Activated CD8-positive, alpha-beta memory T cell treated with anti-CD3 and anti-CD28 coated beads, Interleukin-2, amount 50 U/mL, for 24 hours (primary cell): ENCODE results near the gene MEIKIN.

ENCODE experiments used
- DNase-seq: peaks from one replicate; pipeline ENCODE4 v3.0.0-alpha.2; 2020; ENCODE audit errors: extremely low read depth

MEIKIN gene

GRCh38 chr5:131973089-131973712 is 27.7 kb upstream of the MEIKIN start:
- no peak for DNase-seq

GRCh38 chr5:131968396-131968954 is 23.0 kb upstream of the MEIKIN start:
- DNase-seq, result no peak

DNA sequence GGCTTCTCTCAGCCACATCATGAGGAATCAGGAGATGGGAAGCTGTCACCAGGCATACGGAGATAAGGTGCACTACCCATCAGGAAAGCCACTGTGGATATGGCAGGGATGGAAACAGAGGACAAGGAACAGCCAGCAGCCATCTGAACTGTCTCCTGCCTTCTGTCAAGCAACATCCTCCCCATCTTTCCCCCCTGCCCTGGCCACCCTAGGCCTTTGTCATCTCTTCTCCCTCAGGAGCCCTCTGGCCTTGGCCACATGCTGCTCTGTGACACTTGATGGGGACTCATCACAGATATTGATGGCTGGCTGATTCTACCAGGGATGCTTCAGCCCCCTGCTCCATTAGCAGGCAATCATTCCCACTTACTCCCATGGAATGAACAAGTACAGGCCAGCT is 21.1 kb upstream of the MEIKIN start:
- no peak for DNase-seq

DNA sequence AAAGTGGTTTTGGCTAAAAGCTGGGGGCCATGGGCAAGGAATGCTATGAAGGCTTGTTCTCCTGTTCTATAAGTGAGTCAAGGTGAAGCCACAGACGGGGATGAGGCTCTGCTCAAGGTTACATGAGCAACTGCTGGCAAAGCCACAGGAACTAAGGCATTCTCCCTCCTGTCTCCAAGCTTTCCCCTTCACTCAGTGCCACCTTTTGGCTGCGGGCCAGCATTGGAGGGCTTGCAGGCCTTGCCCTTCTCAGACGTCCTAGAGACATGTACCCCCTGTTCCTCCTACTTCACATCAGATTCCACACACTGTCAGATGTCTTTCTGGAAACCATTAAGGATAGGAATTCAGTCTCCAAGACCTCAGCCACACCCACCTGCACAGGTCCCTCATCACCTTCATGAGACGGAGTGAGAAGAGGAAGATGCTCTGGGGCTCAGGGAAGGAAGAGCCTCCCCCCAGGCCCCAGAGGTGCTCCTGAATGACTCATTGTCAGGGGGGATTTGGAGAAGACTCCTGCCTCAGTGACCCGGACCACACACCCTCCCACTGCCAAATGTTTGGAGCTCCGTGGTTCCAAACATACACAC is 20.5 kb upstream of the MEIKIN start:
- no peak for DNase-seq

- no peak for DNase-seq
These were observed 14.4 kb upstream of the MEIKIN start for GRCh38 chr5:131959906-131960305.

GRCh38 chr5:131959136-131959535 is 13.7 kb upstream of the MEIKIN start:
- no peak for DNase-seq

GRCh38 chr5:131957721-131958441 is 12.4 kb upstream of the MEIKIN start:
- no peak for DNase-seq

DNA sequence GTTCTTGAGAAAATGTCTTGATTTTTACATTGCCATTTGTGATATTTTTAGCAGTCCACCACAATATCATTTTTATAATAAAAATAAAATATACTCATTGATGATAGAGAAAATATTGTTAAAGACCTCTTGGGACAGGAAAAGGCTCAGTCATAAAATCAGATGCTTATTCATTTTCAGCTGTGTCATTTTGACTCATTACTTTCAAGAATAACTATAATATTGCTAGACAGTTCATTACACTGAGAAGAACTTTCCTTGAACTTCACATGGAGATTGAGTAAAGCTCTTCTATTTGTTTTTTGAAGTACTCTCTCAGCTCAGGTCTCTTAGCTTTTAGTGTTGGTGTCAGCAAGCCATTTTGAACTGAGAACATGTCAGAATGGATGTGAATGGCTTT is 8.5 kb upstream of the MEIKIN start:
- no peak for DNase-seq

DNA sequence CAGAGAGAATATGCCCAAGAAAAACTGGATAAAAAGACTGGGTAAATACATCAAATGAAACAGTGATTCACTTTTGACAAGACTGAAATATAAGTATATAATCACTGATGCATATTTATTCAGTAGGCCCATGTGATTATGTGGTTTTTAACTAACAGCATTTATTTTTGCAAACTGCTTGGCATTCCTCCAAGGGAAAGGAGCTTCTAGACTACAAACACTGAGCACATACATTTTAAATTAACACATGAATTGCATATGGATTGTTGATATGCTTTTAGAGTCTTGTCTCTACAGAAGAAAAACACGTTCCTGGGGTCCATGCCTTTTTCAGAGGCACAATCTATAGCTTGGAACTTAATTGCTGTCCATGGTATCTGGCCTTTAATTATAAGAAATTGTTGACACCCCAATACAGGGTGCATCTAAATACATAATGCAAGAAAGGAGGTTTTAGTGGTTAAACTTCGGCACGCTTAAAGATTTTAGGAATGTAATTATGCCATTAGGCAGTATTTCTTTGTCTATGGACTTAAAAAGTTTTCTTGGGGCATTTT is 6.9 kb upstream of the MEIKIN start:
- no peak for DNase-seq

- no peak for DNase-seq
These were observed 5.2 kb upstream of the MEIKIN start for GRCh38 chr5:131950706-131951105.

GRCh38 chr5:131947445-131947844 is 2.0 kb upstream of the MEIKIN start:
- no peak for DNase-seq

DNA sequence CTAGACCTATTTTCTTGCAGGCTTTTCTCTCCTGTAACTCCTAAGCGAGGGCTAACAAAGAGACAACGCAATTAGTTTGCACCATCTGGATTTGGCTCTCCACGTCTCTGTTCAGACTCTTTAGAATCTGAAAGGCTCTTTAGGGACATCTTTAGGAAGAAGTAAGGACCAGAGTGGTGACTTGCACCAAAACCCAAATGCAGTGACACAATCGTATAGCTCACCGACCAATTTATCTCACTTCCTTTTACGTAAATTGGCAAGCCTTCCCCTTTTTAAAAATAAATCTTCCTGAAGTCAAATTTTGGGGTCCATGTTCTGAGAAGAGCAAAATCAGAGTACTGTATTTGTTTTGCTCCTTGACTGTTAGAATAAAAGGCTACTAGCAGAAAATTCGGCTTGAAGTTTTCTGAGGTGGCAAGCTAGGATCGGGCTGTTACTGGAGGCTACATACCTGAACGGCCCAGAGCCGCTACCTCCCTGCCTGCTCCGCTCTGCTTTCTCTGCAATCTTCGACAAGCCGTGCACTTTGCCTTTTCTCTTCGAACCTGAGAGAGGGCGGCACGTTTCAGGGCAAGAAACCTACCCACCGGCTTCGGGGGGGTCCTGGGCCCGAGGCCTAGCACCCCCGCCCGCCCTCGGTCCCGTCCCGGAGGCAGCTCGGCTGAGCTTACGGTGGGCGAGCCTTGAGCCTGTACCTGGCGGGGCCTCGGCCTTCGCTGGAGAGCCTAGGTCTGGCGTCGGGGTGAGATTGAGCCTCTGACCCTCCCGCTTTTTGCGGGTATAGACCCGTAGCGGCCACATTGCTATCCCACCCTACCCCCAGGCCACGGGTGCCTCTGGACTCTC is 537 bp downstream of the MEIKIN start:
- DNase-seq, result no peak

DNA sequence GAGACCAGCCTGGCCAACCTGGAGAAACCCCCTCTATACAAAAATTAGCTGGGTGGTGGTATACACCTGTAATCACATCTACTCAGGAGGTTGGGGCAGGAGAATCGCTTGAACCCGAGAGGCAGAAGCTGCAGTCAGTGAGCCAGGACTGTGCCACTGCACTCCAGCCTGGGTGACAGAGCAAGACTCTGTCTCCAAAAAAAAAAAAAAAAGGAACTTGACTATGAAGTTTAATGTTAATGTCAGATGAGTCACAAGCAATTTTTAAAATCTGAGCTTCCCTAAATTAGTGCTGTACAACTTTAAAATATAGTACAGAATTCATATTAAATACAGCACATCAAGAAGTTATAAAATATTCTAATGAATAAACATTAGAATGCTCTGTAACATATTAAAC is 1.5 kb downstream of the MEIKIN start:
- DNase-seq, result no peak

DNA sequence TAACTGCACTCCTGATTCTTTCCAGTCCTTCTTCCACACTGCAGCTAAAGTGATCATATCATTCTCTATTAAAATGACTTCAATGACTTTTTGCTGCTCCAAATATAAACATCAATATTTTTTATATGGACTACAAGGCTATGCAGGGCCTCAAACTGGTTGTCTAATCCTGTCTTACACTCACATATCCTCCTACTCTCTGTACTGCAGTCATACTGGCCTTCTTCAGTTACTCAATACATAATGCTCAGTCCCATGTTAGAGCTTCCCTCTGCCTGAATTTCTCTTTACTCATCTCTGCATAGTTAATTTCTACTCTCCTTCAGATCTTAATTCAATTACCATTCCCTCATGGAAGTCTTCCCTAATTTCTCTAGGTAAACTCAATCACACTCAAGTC is 3.4 kb downstream of the MEIKIN start:
- no peak for DNase-seq

GRCh38 chr5:131939690-131940345 is 5.6 kb downstream of the MEIKIN start:
- no peak for DNase-seq

DNA sequence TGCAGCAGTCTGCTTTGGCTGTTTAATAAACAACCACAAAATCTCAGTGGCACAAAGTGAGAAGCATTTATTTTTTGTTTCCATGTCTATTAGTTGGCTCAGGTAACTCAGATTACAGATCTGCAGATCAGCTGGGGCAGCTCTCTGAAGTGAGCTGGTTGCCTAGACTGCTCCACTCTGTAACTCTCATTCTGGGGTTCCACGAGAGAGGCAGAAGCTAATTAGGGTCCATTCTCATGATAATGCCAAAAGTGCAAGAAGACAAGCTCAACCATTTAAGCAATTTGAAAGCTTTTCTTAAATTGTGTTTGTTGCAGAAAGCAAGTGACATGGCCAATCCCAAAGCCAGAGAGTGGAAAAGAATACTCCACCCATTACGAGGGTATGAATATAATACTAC is 13.2 kb downstream of the MEIKIN start:
- no peak for DNase-seq

DNA sequence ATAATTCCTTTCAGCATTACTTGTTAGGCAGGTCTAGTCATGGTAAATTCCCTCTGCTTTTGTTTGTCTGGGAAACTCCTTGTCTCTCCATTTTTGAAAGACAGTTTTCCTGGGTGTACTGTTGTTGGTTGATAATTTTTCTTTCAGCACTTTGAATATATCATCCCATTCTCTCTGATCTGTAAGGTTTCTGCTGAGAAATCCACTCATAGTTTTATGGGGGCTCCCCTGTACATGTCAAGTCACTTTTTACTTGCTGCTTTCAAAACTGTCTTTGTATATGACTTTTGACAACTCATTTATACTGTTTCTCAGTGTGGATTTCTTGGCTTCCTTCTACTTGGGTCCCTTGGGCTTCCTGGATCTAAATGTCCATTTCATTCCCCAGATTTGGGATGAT is 16.5 kb downstream of the MEIKIN start:
- no peak for DNase-seq

DNA sequence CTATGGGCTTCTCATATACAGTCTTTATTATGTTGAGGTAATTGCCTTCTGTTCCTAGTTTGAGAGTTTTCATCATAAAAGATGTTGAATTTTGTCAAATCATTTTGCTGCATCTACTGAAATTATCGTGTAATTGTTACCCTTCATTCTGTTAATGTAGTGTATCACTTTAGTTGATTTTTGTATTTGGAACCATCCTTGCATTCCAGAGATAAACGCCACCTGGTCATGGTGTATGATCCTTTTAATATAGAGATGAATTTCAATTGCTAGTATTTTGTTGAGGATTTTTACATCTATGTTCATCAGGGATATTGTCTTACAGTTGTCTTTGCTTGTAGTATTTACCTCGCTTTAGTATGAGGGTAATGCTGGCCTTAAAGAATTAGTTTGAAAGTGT is 19.3 kb downstream of the MEIKIN start:
- no peak for DNase-seq

DNA sequence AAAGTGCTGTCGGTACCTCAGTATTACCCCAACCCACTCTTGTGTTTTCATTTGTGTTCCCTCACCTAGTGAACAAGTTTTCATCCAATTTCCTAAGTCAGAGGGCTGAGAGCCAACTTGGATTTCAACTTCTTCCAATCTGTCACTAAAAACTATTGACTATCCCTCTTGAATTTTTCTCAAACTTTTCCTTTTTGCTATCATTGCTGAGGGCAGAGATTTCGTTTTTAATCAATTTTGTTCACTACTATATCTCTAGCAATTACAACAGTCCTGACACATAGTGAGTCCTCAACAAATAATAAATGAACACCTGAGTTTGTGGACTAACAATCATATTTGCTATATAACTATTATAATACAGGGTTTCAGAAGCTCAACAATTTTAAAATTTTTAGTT is 29.0 kb downstream of the MEIKIN start:
- no peak for DNase-seq

- DNase-seq, result no peak
These were observed 31.0 kb downstream of the MEIKIN start for GRCh38 chr5:131914472-131914871.

- no peak for DNase-seq
These were observed 31.9 kb downstream of the MEIKIN start for GRCh38 chr5:131913603-131914002.
